Retinal pigment epithelial cell (primary cell): Measurements from ENCODE around the gene SOCS2.

Experiments
- DNase-seq: peaks from one replicate; pipeline ENCODE4 v3.0.0-alpha.2; 2010; ENCODE audit warnings: low read depth
- H3K4me3 ChIP-seq: 2 replicates; pipeline ENCODE4 v1.5.1; 2011; ENCODE audit warnings: mild to moderate bottlenecking, low read length, control low read depth, moderate library complexity
- TF ChIP-seq, protein P1 (sequence below): conservative IDR thresholded peaks from 2 replicates; pipeline ENCODE4 v1.5.1; 2011; ENCODE audit warnings: low read depth, low read length, control low read depth, inconsistent platforms

Gene SOCS2

DNA sequence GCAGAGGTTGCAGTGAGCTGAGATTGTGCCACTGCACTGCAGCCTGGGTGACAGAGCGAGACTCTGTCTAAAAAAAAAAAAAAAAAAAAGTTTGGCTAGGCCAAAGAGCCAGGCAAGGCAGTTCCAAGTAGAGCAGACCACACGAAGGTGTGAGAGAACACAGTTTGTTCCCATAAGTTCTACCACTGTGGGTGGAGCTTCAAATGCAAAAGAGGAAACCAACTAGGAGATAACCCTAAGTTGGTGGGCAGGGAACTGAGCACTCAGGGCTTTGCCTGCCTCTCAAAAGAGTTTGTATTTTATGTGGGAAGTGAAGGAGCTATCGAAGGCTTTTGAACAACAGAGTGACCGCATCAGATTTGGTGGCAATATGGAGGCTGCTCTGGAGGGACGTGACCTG is 15.1 kb downstream of the SOCS2 start:
- no peak overlapping the region for H3K4me3 ChIP-seq
- TF ChIP-seq, protein P1, sequence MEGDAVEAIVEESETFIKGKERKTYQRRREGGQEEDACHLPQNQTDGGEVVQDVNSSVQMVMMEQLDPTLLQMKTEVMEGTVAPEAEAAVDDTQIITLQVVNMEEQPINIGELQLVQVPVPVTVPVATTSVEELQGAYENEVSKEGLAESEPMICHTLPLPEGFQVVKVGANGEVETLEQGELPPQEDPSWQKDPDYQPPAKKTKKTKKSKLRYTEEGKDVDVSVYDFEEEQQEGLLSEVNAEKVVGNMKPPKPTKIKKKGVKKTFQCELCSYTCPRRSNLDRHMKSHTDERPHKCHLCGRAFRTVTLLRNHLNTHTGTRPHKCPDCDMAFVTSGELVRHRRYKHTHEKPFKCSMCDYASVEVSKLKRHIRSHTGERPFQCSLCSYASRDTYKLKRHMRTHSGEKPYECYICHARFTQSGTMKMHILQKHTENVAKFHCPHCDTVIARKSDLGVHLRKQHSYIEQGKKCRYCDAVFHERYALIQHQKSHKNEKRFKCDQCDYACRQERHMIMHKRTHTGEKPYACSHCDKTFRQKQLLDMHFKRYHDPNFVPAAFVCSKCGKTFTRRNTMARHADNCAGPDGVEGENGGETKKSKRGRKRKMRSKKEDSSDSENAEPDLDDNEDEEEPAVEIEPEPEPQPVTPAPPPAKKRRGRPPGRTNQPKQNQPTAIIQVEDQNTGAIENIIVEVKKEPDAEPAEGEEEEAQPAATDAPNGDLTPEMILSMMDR: no peak
- DNase-seq: no peak

DNA sequence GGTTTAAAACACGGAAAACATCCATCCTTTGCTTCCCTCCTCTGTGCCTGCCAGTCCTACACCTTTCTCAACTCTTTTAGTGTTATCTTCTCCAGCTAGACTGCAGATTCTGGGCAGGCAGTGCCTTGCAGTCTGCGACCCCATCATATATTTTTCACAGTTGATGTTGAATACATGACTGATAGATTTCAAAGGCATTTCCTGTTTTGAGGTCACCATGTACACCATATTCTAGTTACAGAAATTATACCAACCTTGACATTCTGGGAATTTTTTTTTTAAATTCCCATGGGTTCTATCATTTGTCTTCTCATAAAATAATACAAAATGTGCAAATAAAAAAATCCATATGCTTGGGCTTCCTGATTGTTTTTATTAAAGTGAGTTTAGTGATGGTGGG is 16.6 kb downstream of the SOCS2 start:
- H3K4me3 ChIP-seq: no peak overlapping the region
- no peak for DNase-seq
- TF ChIP-seq, protein P1: no peak

DNA sequence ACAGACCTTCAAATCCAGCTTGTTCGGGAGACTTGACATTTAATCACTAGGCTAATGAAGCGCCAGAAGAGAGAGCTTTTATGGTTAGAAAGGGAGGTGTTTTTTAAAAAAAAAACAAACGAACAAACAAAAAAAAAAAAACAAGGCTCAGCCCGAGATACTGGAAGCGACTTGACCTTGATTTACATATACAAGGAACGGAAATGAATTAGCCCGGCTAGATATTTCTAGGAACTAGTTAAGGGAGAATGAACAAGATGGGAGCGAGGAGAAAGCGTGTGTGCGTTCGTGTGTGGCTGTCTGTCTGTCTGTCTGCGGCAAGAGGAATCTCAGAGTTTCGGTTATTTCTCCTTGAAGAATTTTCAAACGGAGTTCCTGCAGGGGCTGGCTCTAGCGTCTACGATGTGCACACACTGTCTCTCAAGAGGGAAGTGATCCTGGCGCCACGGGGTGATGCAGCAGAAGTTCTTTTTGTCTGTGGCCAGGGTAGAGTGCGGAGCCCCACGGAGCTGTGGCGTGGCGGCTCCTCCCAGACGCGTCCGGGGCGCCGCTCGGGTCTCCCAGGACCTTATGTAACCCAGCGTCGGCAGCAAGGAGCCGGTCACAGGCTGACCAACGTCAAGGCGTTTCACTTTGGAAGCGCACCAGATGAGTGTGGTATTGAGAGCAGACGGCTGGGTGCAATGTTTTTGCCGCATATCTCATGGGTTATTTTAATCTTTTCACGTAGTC is 18.8 kb downstream of the SOCS2 start:
- peak overlapping the region; percentile 60 for H3K4me3 ChIP-seq
- TF ChIP-seq, protein P1: no peak
- no peak for DNase-seq

DNA sequence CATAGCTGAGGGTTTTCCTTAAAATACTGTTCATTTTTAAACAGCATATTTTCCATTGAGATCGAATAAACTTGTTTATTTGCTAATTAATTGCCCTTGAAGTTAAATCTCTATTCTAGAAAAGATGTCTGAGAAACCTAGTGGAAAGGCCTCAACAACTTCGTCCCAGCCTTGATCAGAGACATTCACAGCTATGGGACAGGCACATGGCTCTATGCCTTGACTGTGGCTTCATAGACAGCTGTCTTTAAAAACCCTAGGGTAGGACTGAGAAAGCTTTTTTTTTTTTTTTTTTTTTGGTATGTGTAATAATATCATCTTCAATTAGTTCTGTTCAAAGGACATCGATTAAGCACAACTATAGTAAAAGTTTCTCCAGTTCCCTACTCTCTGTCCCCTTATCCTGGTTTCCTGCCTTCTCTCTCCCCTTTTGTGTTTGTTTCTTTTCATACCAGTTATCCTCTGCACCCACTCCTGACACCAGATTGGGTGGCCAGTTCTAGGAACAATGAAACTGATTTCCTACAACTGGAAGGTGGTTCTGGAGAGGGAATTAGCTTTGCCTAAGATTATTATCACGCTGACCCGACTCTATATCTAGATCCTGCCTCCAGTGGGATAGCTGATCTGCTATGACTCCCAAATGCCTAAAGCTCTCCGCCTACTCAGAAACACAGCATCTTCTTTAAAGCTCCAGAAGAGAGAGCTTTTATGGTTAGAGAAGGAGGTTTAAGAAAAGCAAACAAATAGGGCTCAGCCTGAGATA is 20.3 kb downstream of the SOCS2 start:
- H3K4me3 ChIP-seq: no peak overlapping the region
- no peak for DNase-seq
- TF ChIP-seq, protein P1: no peak

DNA sequence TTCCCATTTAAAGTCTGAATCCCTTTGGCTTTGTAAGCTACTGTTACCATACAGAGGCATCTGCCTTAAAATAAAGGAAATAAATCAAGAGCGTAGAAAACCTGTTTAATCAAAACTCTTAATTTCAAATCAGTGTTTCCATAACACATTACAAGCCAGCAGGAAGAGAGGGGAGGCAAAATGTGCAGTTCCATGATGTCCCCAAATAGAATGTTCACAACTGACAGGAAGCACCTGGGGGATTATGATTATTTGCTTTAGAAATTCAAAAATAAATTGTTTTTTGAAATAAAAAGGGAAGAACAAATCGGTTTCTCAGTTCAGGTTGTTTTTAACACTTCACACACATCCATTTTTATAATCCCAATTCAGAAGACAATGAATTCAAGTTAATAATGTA is 21.4 kb downstream of the SOCS2 start:
- DNase-seq: no peak
- TF ChIP-seq, protein P1: no peak
- H3K4me3 ChIP-seq: no peak overlapping the region

DNA sequence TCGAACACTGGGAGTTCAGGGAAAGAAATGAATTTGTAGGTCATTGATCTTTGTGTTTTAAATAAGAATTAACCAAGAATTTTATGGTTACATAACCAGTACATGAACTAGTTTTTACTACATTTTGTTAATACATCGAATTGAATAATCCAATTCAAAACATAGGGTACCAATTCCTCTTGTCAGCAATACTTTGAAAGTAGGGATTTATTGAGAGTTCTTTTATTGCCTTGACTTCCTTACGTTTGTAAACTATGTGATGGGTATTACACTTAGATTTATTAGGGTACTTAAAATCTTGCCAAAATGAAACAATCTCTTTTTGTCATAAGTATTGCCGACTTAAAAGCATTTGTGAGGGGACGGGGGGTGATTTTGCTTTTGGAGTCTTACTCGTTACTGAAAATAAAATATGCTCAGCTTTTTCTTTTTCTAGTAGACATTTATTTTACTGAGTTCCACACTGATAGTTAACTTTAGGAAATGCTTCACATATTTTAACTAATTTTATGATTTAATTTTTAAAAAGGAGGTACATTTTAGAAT is 22.4 kb downstream of the SOCS2 start:
- no peak overlapping the region for H3K4me3 ChIP-seq
- TF ChIP-seq, protein P1: no peak
- no peak for DNase-seq
